ENCODE results near the gene OR10A6. TPM values are rescaled to one million over a fixed set of nuclear protein-coding genes. Genes with fewer than 3 reads are reported as not detected.

OR10A6 gene
- total RNA-seq, 1 donor from 2014 or later, result not detected

GRCh38 chr11:7894251-7894650 is 36.8 kb downstream of the OR10A6 start:
- H3K36me3 Mint-ChIP-seq (ENCODE audit: low read depth), result no peaks in the 10 kb centered on the region
- POLR2A ChIA-PET, result no interaction called here
- intact Hi-C loops (cut with micrococcal nuclease), result no loop called here
- peaks cover 21% of the 10 kb centered on the region for H3K4me1 Mint-ChIP-seq
- peaks cover 9% of the 10 kb centered on the region for H3K9me3 Mint-ChIP-seq
- no peak for DNase-seq
- H3K4me3 Mint-ChIP-seq, result no peak overlapping the region
- ATAC-seq (ENCODE audit: low read depth), result no peak
- peaks cover 5% of the 10 kb centered on the region for H3K27me3 Mint-ChIP-seq
- CTCF ChIA-PET, result no interaction called here
- TF ChIP-seq, protein P1, sequence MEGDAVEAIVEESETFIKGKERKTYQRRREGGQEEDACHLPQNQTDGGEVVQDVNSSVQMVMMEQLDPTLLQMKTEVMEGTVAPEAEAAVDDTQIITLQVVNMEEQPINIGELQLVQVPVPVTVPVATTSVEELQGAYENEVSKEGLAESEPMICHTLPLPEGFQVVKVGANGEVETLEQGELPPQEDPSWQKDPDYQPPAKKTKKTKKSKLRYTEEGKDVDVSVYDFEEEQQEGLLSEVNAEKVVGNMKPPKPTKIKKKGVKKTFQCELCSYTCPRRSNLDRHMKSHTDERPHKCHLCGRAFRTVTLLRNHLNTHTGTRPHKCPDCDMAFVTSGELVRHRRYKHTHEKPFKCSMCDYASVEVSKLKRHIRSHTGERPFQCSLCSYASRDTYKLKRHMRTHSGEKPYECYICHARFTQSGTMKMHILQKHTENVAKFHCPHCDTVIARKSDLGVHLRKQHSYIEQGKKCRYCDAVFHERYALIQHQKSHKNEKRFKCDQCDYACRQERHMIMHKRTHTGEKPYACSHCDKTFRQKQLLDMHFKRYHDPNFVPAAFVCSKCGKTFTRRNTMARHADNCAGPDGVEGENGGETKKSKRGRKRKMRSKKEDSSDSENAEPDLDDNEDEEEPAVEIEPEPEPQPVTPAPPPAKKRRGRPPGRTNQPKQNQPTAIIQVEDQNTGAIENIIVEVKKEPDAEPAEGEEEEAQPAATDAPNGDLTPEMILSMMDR (IDR thresholded peaks at IDR 0.05), result no peak
- no peak overlapping the region for H3K27ac Mint-ChIP-seq

DNA sequence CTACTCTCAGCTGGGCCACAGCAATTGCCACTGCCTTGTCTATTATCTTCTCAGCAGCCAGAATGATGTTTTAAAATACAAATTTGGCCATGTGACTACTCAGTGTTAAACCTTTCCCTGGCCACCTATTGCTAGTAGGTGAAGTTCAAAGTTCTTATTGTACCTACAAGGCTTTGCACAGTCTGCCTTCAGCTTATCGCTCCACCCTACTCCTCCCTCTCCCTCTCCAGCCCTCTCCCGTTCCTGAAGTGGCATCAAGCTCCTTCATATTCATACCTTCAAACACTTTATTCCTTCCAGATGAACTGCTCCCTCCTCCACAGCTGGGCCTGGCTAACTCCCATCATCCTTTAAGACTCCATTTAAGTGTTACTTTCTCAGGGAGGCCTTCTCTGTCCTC is 37.3 kb downstream of the OR10A6 start:
- Mint-ChIP-seq H3K36me3 (ENCODE audit: low read depth) (no peaks in the 10 kb centered on the region), H3K27ac (no peak overlapping the region), H3K4me1 (peaks cover 21% of the 10 kb centered on the region), H3K27me3 (peaks cover 5% of the 10 kb centered on the region), H3K9me3 (peaks cover 6% of the 10 kb centered on the region), H3K4me3 (no peak overlapping the region)
- TF ChIP-seq, protein P1 (IDR thresholded peaks at IDR 0.05), result no peak
- ATAC-seq (ENCODE audit: low read depth), result no peak
- DNase-seq, result no peak
- intact Hi-C loops (cut with micrococcal nuclease), result loop anchor here (2.0 kb wide), 1 partner anchor 205 kb away; no protein-coding TSS in a partner anchor
- ChIA-PET POLR2A (no interaction called here), CTCF (no interaction called here)

DNA sequence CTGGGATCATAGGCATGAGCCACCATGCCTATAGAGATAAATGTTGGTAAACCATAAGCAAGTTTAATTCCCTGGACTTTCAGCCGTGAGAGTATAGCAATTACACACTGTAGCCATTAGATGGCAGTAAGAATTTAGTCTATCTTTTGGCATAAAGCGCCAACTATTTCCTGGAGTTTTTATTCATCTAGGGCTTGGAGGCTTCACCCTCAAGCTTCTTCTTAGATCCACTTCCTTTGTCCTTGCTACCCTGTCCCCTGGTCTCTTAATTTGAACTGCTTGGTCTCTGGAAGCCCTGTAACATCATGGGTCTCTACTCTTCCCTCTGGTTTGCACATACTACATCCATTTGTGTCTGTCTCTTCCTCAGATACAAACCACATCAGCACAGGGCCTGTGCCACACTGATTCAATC is 38.2 kb downstream of the OR10A6 start:
- CTCF ChIA-PET, result interaction anchor here (0.7 to 1.4 kb wide), 2 partner anchors 12 to 94 kb away, joined by 3 to 6 read pairs; partner anchors contain the start of gene EIF3F
- intact Hi-C loops (cut with micrococcal nuclease), result loop anchor here (1.0 to 2.0 kb wide), 2 partner anchors 94 to 206 kb away; partner anchors contain the start of gene EIF3F
- DNase-seq, result no peak
- H3K4me1 Mint-ChIP-seq, result peaks cover 21% of the 10 kb centered on the region
- peaks cover 3% of the 10 kb centered on the region for H3K9me3 Mint-ChIP-seq
- no peak overlapping the region for H3K4me3 Mint-ChIP-seq
- no peak overlapping the region for H3K27ac Mint-ChIP-seq
- TF ChIP-seq, protein P1 (IDR thresholded peaks at IDR 0.05), result no peak
- H3K27me3 Mint-ChIP-seq, result peaks cover 7% of the 10 kb centered on the region
- peak; percentile 65 for ATAC-seq (ENCODE audit: low read depth)
- H3K36me3 Mint-ChIP-seq (ENCODE audit: low read depth), result no peaks in the 10 kb centered on the region
- POLR2A ChIA-PET, result no interaction called here

DNA sequence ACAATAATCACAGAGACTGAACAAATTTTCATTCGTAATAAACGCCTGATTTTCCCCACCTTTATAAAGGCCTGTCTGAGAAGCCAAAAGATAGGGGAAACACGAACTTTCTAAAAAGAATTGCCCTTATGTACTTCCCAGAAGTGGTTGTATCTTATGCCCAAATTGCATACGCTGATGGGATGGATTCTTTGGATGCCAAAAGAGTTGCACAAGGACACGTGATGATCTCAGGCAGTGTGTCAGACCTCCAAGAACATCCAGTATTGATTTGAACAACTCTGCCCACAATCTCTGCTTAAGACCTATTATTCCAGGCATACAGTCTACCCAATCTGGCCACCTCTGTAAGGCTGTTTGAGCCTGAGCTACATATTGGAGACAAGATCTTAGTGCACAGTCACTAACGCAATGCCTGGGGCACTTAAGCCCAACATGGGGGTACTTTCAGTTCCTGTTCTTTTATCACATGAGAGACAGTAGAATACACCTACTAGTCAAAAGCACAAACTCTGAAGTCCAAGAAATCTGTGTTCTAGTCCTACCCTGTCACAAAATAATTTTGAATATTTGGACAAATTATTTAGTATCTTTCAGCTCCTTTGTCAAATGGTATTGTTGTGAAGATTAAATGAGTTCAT is 38.9 kb downstream of the OR10A6 start:
- Mint-ChIP-seq H3K27me3 (peaks cover 5% of the 10 kb centered on the region), H3K27ac (no peak overlapping the region), H3K36me3 (ENCODE audit: low read depth) (no peaks in the 10 kb centered on the region), H3K4me1 (peaks cover 21% of the 10 kb centered on the region), H3K4me3 (no peak overlapping the region), H3K9me3 (peaks cover 3% of the 10 kb centered on the region)
- ChIA-PET POLR2A (no interaction called here), CTCF (interaction anchor here (1.4 kb wide), 1 partner anchor 95 kb away, joined by 6 read pairs; the partner anchor contains the start of gene EIF3F)
- TF ChIP-seq, protein P1 (IDR thresholded peaks at IDR 0.05), result no peak
- intact Hi-C loops (cut with micrococcal nuclease), result loop anchor here (1.0 to 2.0 kb wide), 2 partner anchors 95 to 207 kb away; partner anchors contain the start of gene EIF3F
- ATAC-seq (ENCODE audit: low read depth), result peak; percentile 61
- DNase-seq, result no peak

DNA sequence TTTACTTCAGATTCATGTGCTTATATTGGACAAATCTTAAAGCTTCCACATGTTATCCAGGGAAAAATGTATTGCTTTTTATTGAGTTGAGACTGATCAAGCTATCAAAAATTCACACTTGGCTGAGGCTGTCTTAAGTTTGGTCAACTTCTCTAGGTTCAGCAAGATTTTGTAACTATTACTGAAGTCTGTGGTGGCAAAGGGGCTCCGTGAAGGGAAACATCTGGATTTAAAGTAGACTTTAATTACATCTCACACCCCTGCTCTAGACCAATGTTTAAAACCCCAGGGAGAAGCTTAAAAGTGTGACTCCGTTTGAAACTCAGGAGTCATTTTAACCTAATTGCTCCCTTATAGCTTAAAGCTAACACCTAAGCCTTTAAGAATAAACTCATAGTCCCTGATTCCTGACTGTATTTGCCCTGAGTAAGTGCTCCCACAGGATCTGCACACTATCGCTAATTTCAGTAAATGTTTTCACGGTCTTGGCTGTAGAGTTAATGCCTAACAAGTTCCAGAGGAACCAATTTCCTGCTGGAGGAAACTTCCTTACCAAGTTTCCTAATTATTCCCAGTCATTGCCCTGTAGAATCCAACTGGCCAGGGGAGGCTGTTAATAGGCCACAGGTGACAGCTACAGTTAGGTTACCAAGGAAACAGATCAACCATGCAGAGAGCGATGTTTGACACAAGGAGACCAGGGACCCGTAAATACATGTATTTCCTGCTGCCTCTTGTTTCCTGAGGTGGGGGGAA is 40.5 kb downstream of the OR10A6 start:
- Mint-ChIP-seq H3K27me3 (peaks cover 2% of the 10 kb centered on the region), H3K9me3 (peaks cover 3% of the 10 kb centered on the region), H3K27ac (peak overlapping the region; percentile 4), H3K4me3 (no peak overlapping the region), H3K4me1 (peaks cover 21% of the 10 kb centered on the region), H3K36me3 (ENCODE audit: low read depth) (no peaks in the 10 kb centered on the region)
- no peak for ATAC-seq (ENCODE audit: low read depth)
- ChIA-PET POLR2A (no interaction called here), CTCF (interaction anchor here (2.2 kb wide), 1 partner anchor 96 kb away, joined by 6 read pairs; the partner anchor contains the start of gene EIF3F)
- TF ChIP-seq, protein P1 (IDR thresholded peaks at IDR 0.05), result no peak
- intact Hi-C loops (cut with micrococcal nuclease), result no loop called here
- DNase-seq, result no peak
